ENCODE measurements around the gene CDC5L. TPM values are rescaled to one million over a fixed set of nuclear protein-coding genes. Genes with fewer than 3 reads are reported as not detected.

Gene CDC5L
- total RNA-seq, 1 donor from 2014 or later: 18.3 TPM

- H3K27ac ChIP-seq: no peak overlapping the region
- no peak overlapping the region for H3K4me3 ChIP-seq
- TF ChIP-seq, protein P1, sequence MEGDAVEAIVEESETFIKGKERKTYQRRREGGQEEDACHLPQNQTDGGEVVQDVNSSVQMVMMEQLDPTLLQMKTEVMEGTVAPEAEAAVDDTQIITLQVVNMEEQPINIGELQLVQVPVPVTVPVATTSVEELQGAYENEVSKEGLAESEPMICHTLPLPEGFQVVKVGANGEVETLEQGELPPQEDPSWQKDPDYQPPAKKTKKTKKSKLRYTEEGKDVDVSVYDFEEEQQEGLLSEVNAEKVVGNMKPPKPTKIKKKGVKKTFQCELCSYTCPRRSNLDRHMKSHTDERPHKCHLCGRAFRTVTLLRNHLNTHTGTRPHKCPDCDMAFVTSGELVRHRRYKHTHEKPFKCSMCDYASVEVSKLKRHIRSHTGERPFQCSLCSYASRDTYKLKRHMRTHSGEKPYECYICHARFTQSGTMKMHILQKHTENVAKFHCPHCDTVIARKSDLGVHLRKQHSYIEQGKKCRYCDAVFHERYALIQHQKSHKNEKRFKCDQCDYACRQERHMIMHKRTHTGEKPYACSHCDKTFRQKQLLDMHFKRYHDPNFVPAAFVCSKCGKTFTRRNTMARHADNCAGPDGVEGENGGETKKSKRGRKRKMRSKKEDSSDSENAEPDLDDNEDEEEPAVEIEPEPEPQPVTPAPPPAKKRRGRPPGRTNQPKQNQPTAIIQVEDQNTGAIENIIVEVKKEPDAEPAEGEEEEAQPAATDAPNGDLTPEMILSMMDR (IDR thresholded peaks at IDR 0.05): no peak
- no peaks in the 10 kb centered on the region for H3K27me3 ChIP-seq (ENCODE audit: low read depth)
- H3K4me1 ChIP-seq: peaks cover 7% of the 10 kb centered on the region
- peaks cover 68% of the 10 kb centered on the region for H3K36me3 ChIP-seq
- ATAC-seq (no peak), DNase-seq (no peak)
- intact Hi-C loops (cut with DNase I): no loop called here
- no peaks in the 10 kb centered on the region for H3K9me3 ChIP-seq
Measured at GRCh38 chr6:44428682-44429081, 41.2 kb downstream of the CDC5L start.

GRCh38 chr6:44430326-44430725, 42.8 kb downstream of the CDC5L start:
- no peaks in the 10 kb centered on the region for H3K27me3 ChIP-seq (ENCODE audit: low read depth)

DNA sequence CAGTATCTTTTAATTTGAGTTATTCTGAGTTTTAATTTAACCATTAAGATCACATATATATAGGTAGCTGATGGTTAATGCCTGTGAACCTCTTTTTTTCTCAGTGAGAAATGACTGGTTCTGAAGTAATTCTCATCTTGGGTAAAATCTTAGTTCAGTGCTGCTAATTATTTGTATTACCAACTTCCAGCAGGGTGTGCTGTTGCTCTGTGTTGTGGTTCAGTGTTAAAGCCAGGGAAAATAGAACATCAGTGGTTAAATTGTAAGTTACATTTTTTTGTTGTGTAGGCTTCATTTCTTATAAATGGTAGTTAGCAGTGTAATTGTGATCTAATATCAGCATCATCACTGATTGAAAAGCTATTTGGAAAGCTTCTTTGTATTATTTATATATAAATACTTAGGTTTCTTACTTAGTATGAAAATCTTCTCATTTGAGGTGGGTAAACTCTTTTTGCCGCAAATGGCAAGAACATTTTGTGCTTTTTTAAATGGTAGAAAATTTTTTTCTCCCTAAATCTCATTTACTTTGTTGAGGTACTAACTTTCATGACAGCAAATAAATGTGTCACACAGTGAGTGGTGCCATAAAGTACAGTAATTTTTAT, 43.7 kb downstream of the CDC5L start:
- intact Hi-C loops (cut with DNase I): no loop called here
- ATAC-seq (peak; percentile 52 to 70), DNase-seq (no peak)
- H3K4me3 ChIP-seq: no peak overlapping the region
- H3K4me1 ChIP-seq: peaks cover 7% of the 10 kb centered on the region
- H3K27me3 ChIP-seq (ENCODE audit: low read depth): no peaks in the 10 kb centered on the region
- TF ChIP-seq, protein P1 (IDR thresholded peaks at IDR 0.05): peak; percentile 72
- H3K27ac ChIP-seq: no peak overlapping the region
- H3K9me3 ChIP-seq: no peaks in the 10 kb centered on the region
- H3K36me3 ChIP-seq: peaks cover 48% of the 10 kb centered on the region

More at GRCh38 chr6:44430326-44430725, 42.8 kb downstream of the CDC5L start:
- H3K4me1 ChIP-seq: peaks cover 7% of the 10 kb centered on the region
- no peak for DNase-seq
- peaks cover 52% of the 10 kb centered on the region for H3K36me3 ChIP-seq
- no peak overlapping the region for H3K27ac ChIP-seq
- ATAC-seq: no peak
- TF ChIP-seq, protein P1 (IDR thresholded peaks at IDR 0.05): no peak
- H3K9me3 ChIP-seq: no peaks in the 10 kb centered on the region
- intact Hi-C loops (cut with DNase I): no loop called here
- H3K4me3 ChIP-seq: no peak overlapping the region

GRCh38 chr6:44432227-44432626, 44.7 kb downstream of the CDC5L start:
- Histone ChIP-seq H3K4me1 (peaks cover 7% of the 10 kb centered on the region), H3K9me3 (no peaks in the 10 kb centered on the region), H3K36me3 (peaks cover 37% of the 10 kb centered on the region), H3K4me3 (no peak overlapping the region), H3K27ac (no peak overlapping the region), H3K27me3 (ENCODE audit: low read depth) (no peaks in the 10 kb centered on the region)
- ATAC-seq: no peak
- DNase-seq: no peak
- TF ChIP-seq, protein P1 (IDR thresholded peaks at IDR 0.05): no peak
- intact Hi-C loops (cut with DNase I): no loop called here

DNA sequence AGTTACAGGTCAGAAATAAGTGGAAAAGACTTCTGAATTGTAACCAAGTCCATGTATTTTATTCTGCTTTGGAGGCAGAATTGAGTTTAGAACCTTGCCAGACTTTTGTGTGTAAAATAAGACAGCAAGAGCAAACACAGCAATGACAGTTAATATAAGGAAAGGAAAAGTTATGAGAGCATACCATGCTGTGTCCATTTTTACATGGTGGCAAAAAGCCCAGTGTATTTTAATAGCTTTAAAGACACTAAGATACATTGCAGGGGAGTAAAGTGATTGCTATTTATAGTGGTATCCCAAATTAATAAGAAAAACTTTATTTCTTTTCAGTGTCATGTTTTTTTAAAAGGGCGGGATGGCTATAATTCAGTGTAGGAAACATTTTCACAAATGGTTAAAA, 45.2 kb downstream of the CDC5L start:
- Histone ChIP-seq H3K9me3 (no peaks in the 10 kb centered on the region), H3K4me1 (peaks cover 7% of the 10 kb centered on the region), H3K27me3 (ENCODE audit: low read depth) (no peaks in the 10 kb centered on the region), H3K27ac (no peak overlapping the region), H3K36me3 (peaks cover 32% of the 10 kb centered on the region), H3K4me3 (no peak overlapping the region)
- intact Hi-C loops (cut with DNase I): no loop called here
- no peak for DNase-seq
- no peak for ATAC-seq
- TF ChIP-seq, protein P1 (IDR thresholded peaks at IDR 0.05): no peak

All from lower lobe of right lung (tissue), 2 donors.